ENCODE data around the gene PTPRQ. TPM values are rescaled to one million over a fixed set of nuclear protein-coding genes. Genes with fewer than 3 reads are reported as not detected.

The PTPRQ gene
- total RNA-seq, 1 donor from 2014 or later = 7.8 TPM

GRCh38 chr12:80598004-80598606 is 154.1 kb downstream of the PTPRQ start:
- no peak for ATAC-seq

DNA sequence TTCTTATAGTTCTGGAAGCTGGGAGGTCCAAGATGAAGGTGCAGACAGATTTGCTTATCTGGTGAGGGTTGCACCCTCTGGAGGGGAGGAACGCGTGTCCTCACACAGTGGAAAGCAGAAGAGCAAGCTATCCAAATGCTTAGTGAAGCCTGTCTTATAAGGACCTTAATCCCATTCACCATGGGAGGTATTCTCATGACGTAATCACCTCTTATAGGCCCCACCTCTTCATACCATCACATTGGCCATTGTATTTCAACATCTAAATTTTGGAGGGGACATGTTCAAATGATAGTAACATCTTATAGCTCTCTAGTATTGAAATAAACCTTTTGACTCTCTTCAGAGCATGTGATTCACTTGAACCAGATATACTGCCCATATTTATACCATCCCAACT is 158.4 kb downstream of the PTPRQ start:
- Histone ChIP-seq H3K4me3 (no peak overlapping the region), H3K27ac (no peak overlapping the region), H3K36me3 (no peaks in the 10 kb centered on the region), H3K4me1 (no peaks in the 10 kb centered on the region), H3K27me3 (ENCODE audit: low read depth) (no peaks in the 10 kb centered on the region), H3K9me3 (no peaks in the 10 kb centered on the region)
- ATAC-seq (no peak), DNase-seq (no peak)
- intact Hi-C loops (cut with DNase I) = no loop called here
- no peak for TF ChIP-seq CTCF (IDR thresholded peaks at IDR 0.05)

More at GRCh38 chr12:80598004-80598606, 154.1 kb downstream of the PTPRQ start:
- no peak for DNase-seq
- TF ChIP-seq CTCF (IDR thresholded peaks at IDR 0.05) = peak; percentile 23
- intact Hi-C loops (cut with DNase I) = no loop called here
- Histone ChIP-seq H3K27me3 (ENCODE audit: low read depth) (no peaks in the 10 kb centered on the region), H3K36me3 (no peaks in the 10 kb centered on the region), H3K4me1 (no peaks in the 10 kb centered on the region), H3K27ac (no peak overlapping the region), H3K9me3 (no peaks in the 10 kb centered on the region), H3K4me3 (no peak overlapping the region)

- no peaks in the 10 kb centered on the region for H3K4me1 ChIP-seq
- H3K4me3 ChIP-seq = no peak overlapping the region
- TF ChIP-seq CTCF (IDR thresholded peaks at IDR 0.05) = no peak
- ATAC-seq (no peak), DNase-seq (no peak)
- H3K27ac ChIP-seq = no peak overlapping the region
- no peaks in the 10 kb centered on the region for H3K36me3 ChIP-seq
- H3K27me3 ChIP-seq (ENCODE audit: low read depth) = no peaks in the 10 kb centered on the region
- intact Hi-C loops (cut with DNase I) = no loop called here
- no peaks in the 10 kb centered on the region for H3K9me3 ChIP-seq
Observed at GRCh38 chr12:80607361-80608135, 163.5 kb downstream of the PTPRQ start.

GRCh38 chr12:80617733-80618132 is 173.7 kb downstream of the PTPRQ start:
- intact Hi-C loops (cut with DNase I) = no loop called here
- Histone ChIP-seq H3K27me3 (ENCODE audit: low read depth) (no peaks in the 10 kb centered on the region), H3K36me3 (no peaks in the 10 kb centered on the region), H3K4me3 (no peak overlapping the region), H3K4me1 (no peaks in the 10 kb centered on the region), H3K27ac (no peak overlapping the region), H3K9me3 (no peaks in the 10 kb centered on the region)
- ATAC-seq = no peak
- no peak for TF ChIP-seq CTCF (IDR thresholded peaks at IDR 0.05)
- DNase-seq = no peak

DNA sequence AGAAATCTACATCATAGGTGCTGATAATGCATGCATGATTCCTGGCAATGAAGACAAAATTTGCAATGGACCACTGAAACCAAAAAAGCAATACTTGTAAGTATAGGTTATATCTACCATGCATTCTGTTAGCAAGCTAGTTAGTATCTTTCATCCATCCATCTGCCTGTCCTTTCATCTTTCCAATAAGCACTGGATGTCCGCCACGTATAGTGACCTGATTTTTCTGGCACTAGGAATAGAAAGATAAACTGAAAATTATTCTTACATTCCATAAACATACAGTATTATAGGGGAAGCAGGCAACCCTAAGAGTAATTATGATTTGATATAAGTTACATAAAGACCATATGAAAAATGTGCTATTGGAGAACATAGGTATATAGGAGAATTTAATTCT is 176.2 kb downstream of the PTPRQ start:
- Histone ChIP-seq H3K9me3 (no peaks in the 10 kb centered on the region), H3K27ac (no peak overlapping the region), H3K4me3 (no peak overlapping the region), H3K4me1 (no peaks in the 10 kb centered on the region), H3K36me3 (no peaks in the 10 kb centered on the region), H3K27me3 (ENCODE audit: low read depth) (no peaks in the 10 kb centered on the region)
- no peak for TF ChIP-seq CTCF (IDR thresholded peaks at IDR 0.05)
- no peak for ATAC-seq
- intact Hi-C loops (cut with DNase I) = no loop called here
- no peak for DNase-seq
